HUDEP-2 (cell line): ENCODE data around the gene WDFY3.
A peak's percentile ranks its signal among the peaks of the same experiment; 100 is the strongest.

Source experiments
- DNase-seq, 76 experiments: peaks; one replicate each; lab custom pipeline; 2025; ENCODE audit not compliant: unreplicated experiment in 76 of 76; lab: John Stamatoyannopoulos, UW

Gene WDFY3

GRCh38 chr4:84913176-84913575 is 53.3 kb downstream of the WDFY3 start:
- DNase-seq: no peak

- DNase-seq: no peak
These were observed 53.7 kb downstream of the WDFY3 start for GRCh38 chr4:84912741-84913140.

DNA sequence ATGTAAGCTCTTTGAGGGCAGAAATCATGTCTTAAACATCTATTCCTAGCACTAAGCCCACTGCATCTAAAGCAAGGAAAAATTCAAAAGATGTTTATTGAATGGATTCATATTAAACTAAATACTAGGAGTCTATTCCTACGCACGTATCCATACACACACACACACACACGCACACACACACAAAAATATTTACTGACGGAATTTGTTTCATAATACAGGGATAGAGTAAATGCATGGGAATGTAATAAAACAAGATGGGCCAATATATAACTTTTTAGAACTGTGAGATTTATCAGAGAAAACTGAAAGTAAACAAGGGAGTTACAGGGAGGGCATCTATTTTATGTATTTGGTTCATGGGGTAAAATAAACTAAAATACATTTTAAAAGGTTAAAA is 57.6 kb downstream of the WDFY3 start:
- no peak for DNase-seq

GRCh38 chr4:84907145-84907544 is 59.3 kb downstream of the WDFY3 start:
- no peak for DNase-seq

GRCh38 chr4:84905646-84906045 is 60.8 kb downstream of the WDFY3 start:
- DNase-seq: no peak

- DNase-seq: no peak
These were observed 64.7 kb downstream of the WDFY3 start for GRCh38 chr4:84901740-84902281.

GRCh38 chr4:84901173-84901572 is 65.3 kb downstream of the WDFY3 start:
- no peak for DNase-seq

DNA sequence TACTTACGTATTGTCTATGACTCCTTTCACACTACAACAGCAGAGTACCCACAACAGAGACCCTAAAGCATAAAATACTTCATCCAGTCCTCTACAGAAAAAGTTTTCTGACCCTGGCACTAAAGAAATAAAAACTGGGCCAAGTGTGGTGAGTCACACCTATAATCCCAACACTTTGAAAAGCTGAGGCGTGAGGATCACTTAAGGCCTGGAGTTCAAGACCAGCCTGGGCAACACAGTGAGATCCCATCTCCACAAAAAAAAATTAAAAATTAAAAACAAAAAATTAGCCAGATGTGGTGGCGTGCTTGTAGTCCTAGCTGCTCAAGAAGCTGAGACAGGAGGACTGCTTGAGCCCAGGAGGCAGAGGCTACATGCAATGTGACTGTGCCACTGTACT is 66.9 kb downstream of the WDFY3 start:
- DNase-seq: no peak

DNA sequence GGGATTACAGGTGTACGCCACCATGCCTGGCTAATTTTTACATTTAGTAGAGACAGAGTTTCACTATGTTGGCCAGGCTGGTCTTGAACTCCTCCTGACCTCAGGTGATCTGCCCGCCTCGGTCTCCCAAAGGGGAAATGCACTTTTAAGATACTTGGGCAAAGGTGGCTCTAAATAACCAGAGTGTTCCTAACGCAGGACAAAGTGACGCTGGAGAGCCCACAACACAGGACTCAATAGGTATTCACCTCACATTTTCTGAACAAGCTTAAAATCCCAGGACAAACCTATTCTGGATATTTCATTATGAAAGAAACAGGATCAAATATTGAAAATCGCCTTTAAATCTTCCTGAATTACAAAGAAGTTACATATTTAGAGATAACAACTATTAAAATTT is 69.0 kb downstream of the WDFY3 start:
- no peak for DNase-seq

GRCh38 chr4:84895283-84895682 is 71.2 kb downstream of the WDFY3 start:
- no peak for DNase-seq

- DNase-seq: no peak
These were observed 71.9 kb downstream of the WDFY3 start for GRCh38 chr4:84894621-84895020.

GRCh38 chr4:84892950-84893349 is 73.5 kb downstream of the WDFY3 start:
- no peak for DNase-seq

GRCh38 chr4:84887824-84888223 is 78.7 kb downstream of the WDFY3 start:
- DNase-seq: peak in 29 of 76 experiments; percentile 2 to 66 (median 32)

GRCh38 chr4:84879651-84880200 is 86.8 kb downstream of the WDFY3 start:
- DNase-seq: no peak

GRCh38 chr4:84878546-84878945 is 87.9 kb downstream of the WDFY3 start:
- DNase-seq: no peak

- DNase-seq: no peak
These were observed 88.4 kb downstream of the WDFY3 start for GRCh38 chr4:84878090-84878489.

GRCh38 chr4:84877051-84877833 is 89.2 kb downstream of the WDFY3 start:
- peak in 56 of 76 experiments; percentile 0 to 63 (median 24) for DNase-seq

DNA sequence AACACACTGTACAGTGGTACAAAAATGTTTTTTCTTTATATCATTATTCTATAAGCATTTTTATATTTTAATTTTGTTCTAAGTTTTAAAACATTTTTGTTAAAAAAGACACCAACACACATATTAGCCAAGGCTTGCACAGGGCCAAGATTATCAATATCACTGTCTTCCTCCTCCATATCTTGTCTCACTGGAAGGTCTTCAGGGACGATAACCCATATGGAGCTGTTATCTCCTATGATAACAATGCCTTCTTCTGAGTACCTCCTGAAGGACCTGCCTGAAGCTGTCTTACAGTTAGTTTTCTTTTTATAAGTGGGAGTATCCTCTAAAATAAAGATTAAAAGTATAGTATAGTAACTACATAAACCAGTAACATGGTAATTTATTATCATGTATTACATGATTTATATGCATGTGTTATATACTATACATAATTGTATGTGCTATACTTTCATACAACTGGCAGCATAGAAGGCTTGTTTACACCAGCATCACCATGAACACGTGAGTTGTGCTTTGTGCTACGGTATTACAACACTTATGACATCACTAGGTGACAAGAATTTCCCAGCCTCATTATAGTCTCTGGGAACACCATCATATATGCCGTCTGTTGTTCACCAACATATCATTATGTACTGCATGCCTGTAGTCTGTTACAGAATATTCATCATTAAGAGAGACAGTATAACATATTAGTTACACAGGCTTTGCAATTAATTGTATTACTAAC is 90.7 kb downstream of the WDFY3 start:
- peak in 50 of 76 experiments; percentile 1 to 88 (median 54) for DNase-seq

DNA sequence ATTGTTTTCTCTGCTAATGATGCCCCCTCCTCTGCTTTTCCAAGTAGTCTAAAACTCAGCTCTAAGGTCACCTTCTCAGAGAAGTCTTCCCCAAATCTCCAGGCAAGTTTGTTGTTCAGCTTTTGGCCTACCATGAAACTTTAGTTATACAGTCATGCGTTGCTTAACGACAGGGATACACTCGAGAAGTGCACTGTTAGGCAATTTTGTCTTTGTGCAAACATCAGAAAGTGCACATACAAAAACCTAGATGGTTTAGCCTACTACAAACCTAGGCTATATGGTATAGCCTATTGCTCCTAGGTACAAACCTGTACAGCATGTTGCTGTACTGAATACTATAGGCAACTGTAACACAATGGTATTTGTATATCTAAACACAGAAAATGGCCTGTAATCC is 91.9 kb downstream of the WDFY3 start:
- no peak for DNase-seq

DNA sequence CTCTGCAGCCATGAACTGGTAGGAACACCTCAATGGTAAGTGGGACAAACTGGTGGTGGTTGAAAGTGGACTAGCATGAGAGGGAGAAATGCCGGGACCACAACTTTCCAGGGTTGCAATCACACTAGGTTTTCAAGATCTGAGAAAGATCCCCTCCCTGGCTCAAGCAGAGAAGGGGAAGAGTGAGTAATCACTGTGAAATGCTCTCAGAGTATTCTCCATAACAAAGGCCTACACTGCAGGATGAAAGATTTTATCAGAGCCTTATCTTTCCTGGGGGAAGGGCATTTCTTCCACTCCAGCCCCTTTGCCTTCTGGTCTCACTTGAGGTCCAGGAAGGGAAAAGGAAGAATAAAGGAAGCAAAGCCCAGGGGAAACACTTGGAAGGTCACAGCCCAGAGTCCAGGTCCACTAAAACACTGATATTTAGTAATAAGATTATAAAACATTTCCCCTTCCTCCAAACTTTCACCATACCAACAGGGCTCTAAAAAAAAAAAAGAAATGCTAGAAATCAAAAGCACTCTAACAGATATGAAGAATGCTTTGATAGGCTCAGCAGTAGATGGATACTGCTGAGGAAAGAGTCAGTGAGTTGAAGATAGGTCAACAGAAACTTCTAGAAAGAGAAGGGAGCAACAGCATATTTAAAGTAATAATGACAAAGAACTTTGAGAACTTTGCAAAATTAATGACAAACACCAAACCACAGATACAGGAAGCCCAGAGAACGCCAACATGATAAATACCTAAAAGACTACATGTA is 95.9 kb downstream of the WDFY3 start:
- peak in 2 of 76 experiments; percentile 0 to 12 for DNase-seq

DNA sequence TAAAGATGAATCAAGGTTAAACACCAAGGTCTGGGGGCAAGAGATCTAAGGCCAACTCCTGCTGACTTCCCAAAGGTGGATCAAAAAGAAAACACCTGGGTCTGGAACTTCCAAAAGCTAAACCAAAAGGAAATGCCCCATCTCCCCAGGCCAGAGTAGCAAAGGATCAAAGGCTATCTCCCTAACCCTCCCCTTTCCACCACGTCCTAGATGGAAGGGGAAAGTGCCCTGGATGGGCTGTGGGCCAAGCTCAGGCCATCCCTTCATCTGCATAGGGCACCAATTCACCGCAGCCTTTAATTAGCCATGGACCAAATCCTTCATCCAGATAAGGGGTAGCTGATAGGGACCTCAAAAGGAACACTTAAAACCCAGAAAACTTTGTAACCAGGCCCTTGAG is 100.2 kb downstream of the WDFY3 start:
- no peak for DNase-seq
